LNCaP clone FGC (cell line): ENCODE measurements around the gene HSF2.
A peak's percentile ranks its signal among the peaks of the same experiment; 100 is the strongest.
"Not testable (repeated sequence)": the region's sequence is repeated elsewhere in the genome, so short reads cannot be mapped to it uniquely, and the experiment has no call there.

Experiments used
- DNase-seq: peaks from one replicate; pipeline ENCODE4 v3.0.0-alpha.2; 2011; ENCODE audit warnings: low read depth
- H3K4me3 ChIP-seq: 2 replicates; pipeline ENCODE4 v1.5.1; 2011; ENCODE audit warnings: mild to moderate bottlenecking, low read depth, low read length, control low read depth
- TF ChIP-seq, protein P1 (sequence below): IDR thresholded peaks from 2 replicates; pipeline ENCODE4 v1.5.1; 2012; ENCODE audit warnings: mild to moderate bottlenecking; ENCODE audit not compliant: control insufficient read depth, insufficient read depth; ENCODE audit errors: extremely low read depth

HSF2 gene

DNA sequence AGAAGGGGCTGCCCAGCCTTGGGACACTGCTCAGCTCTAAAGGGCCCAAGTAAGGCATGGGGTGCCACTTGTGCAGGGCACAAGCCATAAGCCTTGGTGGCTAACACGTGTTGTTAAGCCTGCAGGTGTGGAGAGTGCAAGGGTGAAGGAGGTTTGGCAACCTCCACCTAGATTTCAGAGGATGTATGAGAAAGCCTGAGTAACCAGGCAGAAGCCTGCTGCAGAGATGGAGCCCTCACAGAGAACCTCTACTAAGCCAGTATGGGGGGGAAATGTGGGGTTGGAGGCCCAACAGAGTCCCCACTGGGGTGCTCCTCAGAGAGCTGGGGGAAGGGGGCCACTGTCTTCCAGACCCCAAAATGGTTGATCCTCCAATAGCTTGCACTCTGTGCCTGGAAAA is 39.5 kb downstream of the HSF2 start:
- H3K4me3 ChIP-seq: no peak overlapping the region
- DNase-seq: no peak
- TF ChIP-seq, protein P1, sequence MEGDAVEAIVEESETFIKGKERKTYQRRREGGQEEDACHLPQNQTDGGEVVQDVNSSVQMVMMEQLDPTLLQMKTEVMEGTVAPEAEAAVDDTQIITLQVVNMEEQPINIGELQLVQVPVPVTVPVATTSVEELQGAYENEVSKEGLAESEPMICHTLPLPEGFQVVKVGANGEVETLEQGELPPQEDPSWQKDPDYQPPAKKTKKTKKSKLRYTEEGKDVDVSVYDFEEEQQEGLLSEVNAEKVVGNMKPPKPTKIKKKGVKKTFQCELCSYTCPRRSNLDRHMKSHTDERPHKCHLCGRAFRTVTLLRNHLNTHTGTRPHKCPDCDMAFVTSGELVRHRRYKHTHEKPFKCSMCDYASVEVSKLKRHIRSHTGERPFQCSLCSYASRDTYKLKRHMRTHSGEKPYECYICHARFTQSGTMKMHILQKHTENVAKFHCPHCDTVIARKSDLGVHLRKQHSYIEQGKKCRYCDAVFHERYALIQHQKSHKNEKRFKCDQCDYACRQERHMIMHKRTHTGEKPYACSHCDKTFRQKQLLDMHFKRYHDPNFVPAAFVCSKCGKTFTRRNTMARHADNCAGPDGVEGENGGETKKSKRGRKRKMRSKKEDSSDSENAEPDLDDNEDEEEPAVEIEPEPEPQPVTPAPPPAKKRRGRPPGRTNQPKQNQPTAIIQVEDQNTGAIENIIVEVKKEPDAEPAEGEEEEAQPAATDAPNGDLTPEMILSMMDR: no peak

DNA sequence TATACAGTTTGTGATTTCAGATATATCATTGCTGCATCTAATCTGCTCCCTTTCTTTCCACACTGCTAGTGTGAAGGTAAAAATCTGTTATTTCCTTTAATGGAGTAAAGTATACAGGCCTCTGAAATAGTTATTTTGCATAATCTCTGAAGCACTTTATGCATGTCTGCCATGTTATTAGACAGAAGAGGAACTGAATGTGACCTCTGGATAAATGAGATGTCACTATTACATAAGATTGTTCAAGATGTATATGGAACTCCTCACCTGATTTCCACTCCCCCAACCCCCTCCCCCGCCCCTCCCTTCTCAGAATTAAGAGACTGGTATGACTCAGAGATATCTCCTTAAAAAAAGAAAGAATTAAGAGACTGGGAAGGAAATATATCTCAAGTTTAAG is 45.8 kb downstream of the HSF2 start:
- no peak for DNase-seq
- no peak overlapping the region for H3K4me3 ChIP-seq
- TF ChIP-seq, protein P1: no peak

DNA sequence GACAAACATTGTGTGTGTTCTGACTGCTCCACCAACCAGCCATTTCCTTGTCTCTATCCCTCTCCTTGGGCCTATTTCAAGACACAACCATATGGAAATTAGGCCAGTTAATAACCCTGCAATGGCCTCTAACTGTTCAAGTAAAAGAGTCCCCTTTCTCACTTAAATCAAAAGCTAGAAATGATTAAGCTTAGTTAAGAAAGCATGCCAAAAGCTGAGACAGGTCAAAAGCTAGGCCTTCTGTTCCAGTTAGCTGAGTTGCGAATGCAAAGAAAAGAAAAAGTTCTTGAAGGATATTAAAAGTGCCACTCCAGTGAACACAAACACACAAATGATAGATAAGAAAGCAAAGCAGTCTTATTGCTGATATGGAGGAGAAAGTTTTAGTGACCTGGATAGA is 49.6 kb downstream of the HSF2 start:
- DNase-seq: no peak
- no peak overlapping the region for H3K4me3 ChIP-seq
- TF ChIP-seq, protein P1: no peak

DNA sequence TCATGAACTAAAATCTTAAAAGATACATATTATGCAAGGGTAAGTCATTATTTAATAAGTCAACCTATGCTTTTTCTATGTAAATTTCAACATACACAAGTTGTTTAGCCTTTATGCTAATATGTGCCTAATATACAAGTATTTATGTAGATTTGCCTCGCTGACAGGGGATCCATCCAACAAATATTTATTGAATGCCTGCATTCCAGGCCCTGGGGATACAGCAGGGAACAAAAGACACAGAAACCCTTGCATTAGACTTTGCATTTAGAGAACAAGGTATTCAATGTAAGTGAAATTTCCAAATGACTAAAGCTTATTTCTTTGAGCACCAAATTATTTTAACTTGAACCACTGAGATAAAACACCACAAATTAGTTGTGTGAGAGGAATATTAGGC is 53.1 kb downstream of the HSF2 start:
- no peak overlapping the region for H3K4me3 ChIP-seq
- TF ChIP-seq, protein P1: no peak
- no peak for DNase-seq

DNA sequence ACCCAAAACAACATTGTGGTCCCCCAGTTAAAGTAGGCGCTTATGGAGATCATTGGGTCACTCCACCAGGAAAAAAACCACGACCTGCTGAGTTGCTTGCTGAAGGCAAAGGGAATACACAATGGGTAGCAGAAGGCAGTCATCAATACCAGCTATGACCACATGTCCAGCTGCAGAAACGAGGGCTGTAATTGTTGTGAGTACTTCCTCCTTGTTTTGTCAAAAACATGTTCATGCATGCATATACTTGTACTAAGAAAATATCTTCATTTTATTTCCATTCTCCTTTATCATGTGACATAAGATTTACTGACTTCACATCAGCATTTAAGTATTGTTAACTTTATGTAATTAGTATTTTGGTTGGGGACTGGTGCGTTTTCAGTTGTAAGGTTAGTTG is 55.2 kb downstream of the HSF2 start:
- DNase-seq: no peak
- TF ChIP-seq, protein P1: no peak
- H3K4me3 ChIP-seq: no peak overlapping the region

DNA sequence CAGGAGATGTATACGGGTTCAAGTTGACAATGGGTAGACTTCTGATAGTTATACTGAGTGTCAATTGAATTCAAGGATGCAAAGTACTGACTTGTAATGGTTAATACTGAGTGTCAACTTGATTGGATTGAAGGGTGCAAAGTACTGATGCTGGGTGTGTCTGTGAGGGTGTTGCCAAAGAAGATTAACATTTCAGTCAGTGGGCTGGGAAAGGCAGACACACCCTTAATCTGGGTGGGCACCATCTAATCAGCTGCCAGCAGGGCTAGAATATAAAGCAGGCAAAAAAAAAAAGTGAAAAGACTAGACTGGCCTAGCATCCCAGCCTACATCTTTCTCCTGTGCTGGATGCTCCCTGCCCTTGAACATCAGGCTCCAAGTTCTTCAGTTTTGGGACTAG is 55.7 kb downstream of the HSF2 start:
- not testable (repeated sequence) for H3K4me3 ChIP-seq, DNase-seq

DNA sequence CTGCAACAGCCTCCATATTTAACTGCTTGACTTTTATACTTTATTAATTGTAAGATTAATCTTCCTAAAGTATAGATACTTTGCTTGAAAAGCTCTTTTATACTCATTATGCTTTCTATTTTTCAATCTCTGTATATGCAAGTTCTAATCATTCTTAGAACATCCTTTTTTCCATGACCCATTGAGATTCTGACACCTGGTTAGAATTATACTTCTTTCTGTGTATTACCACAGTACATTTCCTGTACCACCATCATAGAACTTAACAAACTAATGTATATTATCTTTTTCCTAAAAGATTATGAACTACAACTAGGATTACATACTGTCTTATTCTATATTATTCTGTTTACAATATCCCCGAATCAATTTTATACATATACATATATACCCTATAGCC is 58.6 kb downstream of the HSF2 start:
- no peak overlapping the region for H3K4me3 ChIP-seq
- no peak for DNase-seq
- TF ChIP-seq, protein P1: no peak

DNA sequence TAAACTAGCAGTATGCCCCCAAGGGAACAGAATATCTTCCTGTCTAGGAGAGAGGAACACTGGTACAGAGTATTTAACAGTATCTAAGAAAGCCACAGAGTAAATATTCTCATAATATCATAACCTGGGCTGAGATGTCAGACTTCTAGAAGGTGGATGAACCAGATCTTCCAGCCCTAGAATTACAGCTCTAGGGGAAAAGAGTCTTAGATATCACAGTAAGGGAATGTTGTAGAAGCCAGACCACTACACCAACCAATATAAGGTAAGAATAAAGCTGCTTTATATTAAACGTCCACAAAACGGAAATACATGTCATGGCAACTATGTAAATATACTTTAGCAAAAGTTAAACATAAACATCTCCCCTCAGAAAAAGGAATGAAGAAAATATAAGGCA is 59.8 kb downstream of the HSF2 start:
- peak overlapping the region; percentile 14; the same call in 1 of the 2 replicates for H3K4me3 ChIP-seq
- peak; percentile 31 for DNase-seq
- TF ChIP-seq, protein P1: no peak

DNA sequence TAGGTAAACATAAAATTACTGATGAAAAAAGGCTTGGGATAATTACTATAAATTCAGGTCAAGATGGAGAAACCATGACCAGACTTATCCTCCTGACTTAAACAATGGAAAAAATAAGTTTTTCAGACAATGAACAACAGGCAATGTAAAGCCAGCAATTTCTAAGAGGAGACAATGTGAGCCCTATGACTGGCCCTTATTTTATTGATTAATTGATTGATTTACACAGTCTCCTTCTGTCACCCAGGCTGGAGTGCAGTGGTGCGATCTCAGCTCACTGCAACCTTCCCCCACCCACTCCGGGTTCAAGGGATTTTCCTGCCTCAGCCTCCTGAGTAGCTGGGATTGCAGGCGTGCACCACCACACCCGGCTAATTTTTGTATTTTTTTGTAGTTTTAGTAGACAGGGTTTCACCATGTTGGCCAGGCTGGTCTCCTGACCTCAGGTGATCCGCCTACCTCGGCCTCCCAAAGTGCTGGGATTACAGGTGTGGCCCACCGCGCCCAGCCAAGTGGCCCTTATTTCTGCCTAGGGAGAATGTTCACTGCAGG is 60.5 kb downstream of the HSF2 start:
- not testable (repeated sequence) for H3K4me3 ChIP-seq, DNase-seq
